ENCODE measurements around the gene LRRC42. TPM values are rescaled to one million over a fixed set of nuclear protein-coding genes. Genes with fewer than 3 reads are reported as not detected.

Gene LRRC42
- 10 to 100 TPM in 1 of 2 donors, 1 to 10 TPM in 1; 2.3 to 17.1 TPM for total RNA-seq

GRCh38 chr1:53946252-53947171, at the start of gene LRRC42:
TSS of gene LRRC42 (plus strand) at chr1:53946350. CDS start at chr1:53952000, 5,650 bp downstream.
- H3K27ac ChIP-seq, result peak within 1 kb of the TSS; percentile 84 to 92 (median 87)
- intact Hi-C loops (cut with DNase I), result no loop called here
- TF ChIP-seq, protein P1, sequence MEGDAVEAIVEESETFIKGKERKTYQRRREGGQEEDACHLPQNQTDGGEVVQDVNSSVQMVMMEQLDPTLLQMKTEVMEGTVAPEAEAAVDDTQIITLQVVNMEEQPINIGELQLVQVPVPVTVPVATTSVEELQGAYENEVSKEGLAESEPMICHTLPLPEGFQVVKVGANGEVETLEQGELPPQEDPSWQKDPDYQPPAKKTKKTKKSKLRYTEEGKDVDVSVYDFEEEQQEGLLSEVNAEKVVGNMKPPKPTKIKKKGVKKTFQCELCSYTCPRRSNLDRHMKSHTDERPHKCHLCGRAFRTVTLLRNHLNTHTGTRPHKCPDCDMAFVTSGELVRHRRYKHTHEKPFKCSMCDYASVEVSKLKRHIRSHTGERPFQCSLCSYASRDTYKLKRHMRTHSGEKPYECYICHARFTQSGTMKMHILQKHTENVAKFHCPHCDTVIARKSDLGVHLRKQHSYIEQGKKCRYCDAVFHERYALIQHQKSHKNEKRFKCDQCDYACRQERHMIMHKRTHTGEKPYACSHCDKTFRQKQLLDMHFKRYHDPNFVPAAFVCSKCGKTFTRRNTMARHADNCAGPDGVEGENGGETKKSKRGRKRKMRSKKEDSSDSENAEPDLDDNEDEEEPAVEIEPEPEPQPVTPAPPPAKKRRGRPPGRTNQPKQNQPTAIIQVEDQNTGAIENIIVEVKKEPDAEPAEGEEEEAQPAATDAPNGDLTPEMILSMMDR (IDR thresholded peaks at IDR 0.05), result peak in 6 of 7 experiments; percentile 23 to 45 (median 34)
- TF ChIP-seq POLR2A (IDR thresholded peaks at IDR 0.05), result peak in 2 of 3 donors; percentile 22 to 38
- peak; percentile 80 for ATAC-seq
- peak within 1 kb of the TSS; percentile 74 to 89 for H3K4me3 ChIP-seq
- H3K9me3 ChIP-seq, result no peaks in the 10 kb centered on the region
- peak in 3 of 4 donors; percentile 69 to 76 (median 74) for DNase-seq
- WGBS, 2 donors, result 1 to 3% methylated on average over 19 to 38 of the region's 58 CpGs
- H3K4me1 ChIP-seq, result peaks cover 23% of the 10 kb centered on the region
- no peaks in the 10 kb centered on the region for H3K36me3 ChIP-seq (replicated peaks in 1 of 2; ENCODE audit: insufficient read depth in 1 of 2, low read depth in 2 of 2)
- no peaks in the 10 kb centered on the region for H3K27me3 ChIP-seq

DNA sequence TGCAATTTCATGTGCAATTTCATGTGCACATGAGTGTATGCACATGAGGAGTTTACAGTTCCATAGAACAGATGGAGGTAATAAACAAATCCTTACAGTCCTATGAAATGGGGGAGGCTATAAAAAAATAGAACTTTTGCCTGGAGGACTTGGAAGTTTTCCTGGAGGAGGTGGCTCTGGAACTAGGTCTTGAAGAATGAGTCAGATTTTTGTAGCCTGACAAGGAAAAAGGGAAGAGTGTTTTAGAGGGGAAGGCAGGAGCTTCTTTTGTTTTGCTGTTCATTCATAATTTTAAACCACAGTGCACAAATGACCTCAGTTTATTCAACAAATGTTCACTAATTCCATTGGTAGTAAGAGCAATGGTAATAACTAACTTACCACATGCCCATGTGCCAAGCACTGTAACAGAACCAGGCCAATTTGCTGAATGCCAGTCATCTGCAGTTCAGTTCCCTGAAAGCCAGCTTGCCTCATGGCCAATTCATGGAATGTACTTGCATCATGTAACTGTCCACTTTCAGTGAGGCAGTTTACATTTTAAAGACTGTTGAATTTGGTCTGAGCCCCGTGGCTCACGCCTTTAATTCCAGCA, 49.4 kb upstream of the LRRC42 start:
- H3K36me3 ChIP-seq (replicated peaks in 1 of 2; ENCODE audit: insufficient read depth in 1 of 2, low read depth in 2 of 2), result no peaks in the 10 kb centered on the region
- ATAC-seq (no peak), DNase-seq (no peak)
- H3K27ac ChIP-seq, result no peak overlapping the region
- TF ChIP-seq, protein P1 (IDR thresholded peaks at IDR 0.05), result no peak
- TF ChIP-seq POLR2A (IDR thresholded peaks at IDR 0.05), result no peak
- intact Hi-C loops (cut with DNase I), result no loop called here
- H3K4me3 ChIP-seq, result no peak overlapping the region
- peaks cover 13% of the 10 kb centered on the region for H3K4me1 ChIP-seq
- H3K9me3 ChIP-seq, result no peaks in the 10 kb centered on the region
- 78 to 80% methylated on average over 2 of the region's 2 CpGs for WGBS, 2 donors
- H3K27me3 ChIP-seq, result no peaks in the 10 kb centered on the region

DNA sequence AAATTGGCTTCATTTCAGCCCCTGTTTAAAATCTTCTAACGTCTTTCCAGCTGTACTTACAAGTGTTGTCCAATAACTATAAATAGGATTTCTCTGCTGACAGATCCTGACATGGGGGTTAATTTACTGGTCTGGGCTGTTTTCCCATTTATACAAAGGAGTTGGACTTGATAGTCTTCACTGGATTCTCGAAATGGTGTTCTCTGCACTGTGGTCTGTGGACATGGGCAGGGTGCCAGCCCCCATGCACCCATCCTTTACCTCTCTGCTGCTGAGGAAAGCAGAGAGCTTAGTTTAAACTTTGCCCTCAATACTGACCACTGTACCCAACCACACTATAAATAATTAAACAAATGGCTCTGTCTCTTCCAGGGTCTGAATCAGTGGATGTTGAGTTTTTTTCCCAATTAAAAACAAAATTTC, 46.9 kb upstream of the LRRC42 start:
- Histone ChIP-seq H3K9me3 (no peaks in the 10 kb centered on the region), H3K4me3 (no peak overlapping the region), H3K36me3 (replicated peaks in 1 of 2; ENCODE audit: insufficient read depth in 1 of 2, low read depth in 2 of 2) (no peaks in the 10 kb centered on the region), H3K4me1 (peaks cover 13% of the 10 kb centered on the region), H3K27ac (no peak overlapping the region), H3K27me3 (no peaks in the 10 kb centered on the region)
- WGBS, 2 donors, result 0 to 6% methylated on average over 2 of the region's 2 CpGs
- ATAC-seq, result peak; percentile 27
- TF ChIP-seq, protein P1 (IDR thresholded peaks at IDR 0.05), result no peak
- no peak for TF ChIP-seq POLR2A (IDR thresholded peaks at IDR 0.05)
- DNase-seq, result peak; percentile 31 to 68 (median 44)
- intact Hi-C loops (cut with DNase I), result no loop called here

GRCh38 chr1:53899708-53900107, 46.4 kb upstream of the LRRC42 start:
- ATAC-seq, result no peak
- 87 to 100% methylated on average over 3 of the region's 3 CpGs for WGBS, 2 donors

More at GRCh38 chr1:53899708-53900107, 46.4 kb upstream of the LRRC42 start:
- H3K27ac ChIP-seq, result no peak overlapping the region
- no peak for DNase-seq
- H3K36me3 ChIP-seq (replicated peaks in 1 of 2; ENCODE audit: insufficient read depth in 1 of 2, low read depth in 2 of 2), result no peaks in the 10 kb centered on the region
- no peaks in the 10 kb centered on the region for H3K27me3 ChIP-seq
- H3K4me3 ChIP-seq, result no peak overlapping the region
- H3K9me3 ChIP-seq, result no peaks in the 10 kb centered on the region
- intact Hi-C loops (cut with DNase I), result no loop called here
- H3K4me1 ChIP-seq, result peaks cover 13% of the 10 kb centered on the region
- TF ChIP-seq POLR2A (IDR thresholded peaks at IDR 0.05), result no peak
- TF ChIP-seq, protein P1 (IDR thresholded peaks at IDR 0.05), result no peak
